Activated CD8-positive, alpha-beta memory T cell treated with anti-CD3 and anti-CD28 coated beads, Interleukin-2, amount 50 U/mL, for 1 hour (primary cell): ENCODE data around the gene LRRC39.
"Not testable (repeated sequence)": the region's sequence is repeated elsewhere in the genome, so short reads cannot be mapped to it uniquely, and the experiment has no call there.

Experiments used
- DNase-seq: peaks from one replicate; pipeline ENCODE4 v3.0.0-alpha.2; 2020; ENCODE audit errors: extremely low read depth

The LRRC39 gene

GRCh38 chr1:100178091-100178490, at the start of gene LRRC39:
TSS of gene LRRC39 (minus strand) at chr1:100178256. CDS start at chr1:100168516, 9,740 bp downstream.
- DNase-seq = no peak

- DNase-seq = no peak
Observed at GRCh38 chr1:100222428-100222827, 44.4 kb upstream of the LRRC39 start.

GRCh38 chr1:100219883-100220282, 41.8 kb upstream of the LRRC39 start:
- DNase-seq = no peak

- DNase-seq = no peak
Observed at GRCh38 chr1:100219457-100219856, 41.4 kb upstream of the LRRC39 start.

- no peak for DNase-seq
Observed at GRCh38 chr1:100217834-100218233, 39.8 kb upstream of the LRRC39 start.

GRCh38 chr1:100215101-100215500, 37.0 kb upstream of the LRRC39 start:
- no peak for DNase-seq

GRCh38 chr1:100213141-100213540, 35.1 kb upstream of the LRRC39 start:
- DNase-seq = no peak

GRCh38 chr1:100206301-100206700, 28.2 kb upstream of the LRRC39 start:
- no peak for DNase-seq

- DNase-seq = not testable (repeated sequence)
Observed at GRCh38 chr1:100205593-100205992, 27.5 kb upstream of the LRRC39 start.

GRCh38 chr1:100205103-100205502, 27.0 kb upstream of the LRRC39 start:
- DNase-seq = not testable (repeated sequence)

GRCh38 chr1:100202703-100203102, 24.6 kb upstream of the LRRC39 start:
- not testable (repeated sequence) for DNase-seq

- not testable (repeated sequence) for DNase-seq
Observed at GRCh38 chr1:100200060-100200459, 22.0 kb upstream of the LRRC39 start.

- DNase-seq = no peak
Observed at GRCh38 chr1:100198596-100198995, 20.5 kb upstream of the LRRC39 start.

GRCh38 chr1:100188617-100189016, 10.6 kb upstream of the LRRC39 start:
- no peak for DNase-seq

GRCh38 chr1:100187912-100188311, 9.9 kb upstream of the LRRC39 start:
- no peak for DNase-seq

- DNase-seq = no peak
Observed at GRCh38 chr1:100184536-100184935, 6.5 kb upstream of the LRRC39 start.

GRCh38 chr1:100183370-100183769, 5.3 kb upstream of the LRRC39 start:
- no peak for DNase-seq

GRCh38 chr1:100177295-100178041, 588 bp downstream of the LRRC39 start:
- no peak for DNase-seq

- DNase-seq = no peak
Observed at GRCh38 chr1:100168051-100168450, 10.0 kb downstream of the LRRC39 start.

- DNase-seq = no peak
Observed at GRCh38 chr1:100164702-100165101, 13.4 kb downstream of the LRRC39 start.

- DNase-seq = no peak
Observed at GRCh38 chr1:100164216-100164615, 13.8 kb downstream of the LRRC39 start.

GRCh38 chr1:100162881-100163280, 15.2 kb downstream of the LRRC39 start:
- DNase-seq = no peak

- no peak for DNase-seq
Observed at GRCh38 chr1:100152271-100152670, 25.8 kb downstream of the LRRC39 start.

GRCh38 chr1:100151679-100152078, 26.4 kb downstream of the LRRC39 start:
- DNase-seq = no peak
